ENCODE measurements around the gene TRIP12.

The TRIP12 gene

GRCh38 chr2:229952256-229952835 is 30.5 kb upstream of the TRIP12 start:
- POLR2A ChIA-PET = no interaction called here
- no peaks in the 10 kb centered on the region for H3K9me3 ChIP-seq (ENCODE audit: control extremely low read depth in 1 of 5, control insufficient read depth in 4 of 5, insufficient read depth in 2 of 5, low read depth in 1 of 5, low read length in 4 of 5)
- H3K36me3 ChIP-seq (ENCODE audit: control insufficient read depth in 4 of 4, insufficient read depth in 4 of 4, low read length in 3 of 4) = no peaks in the 10 kb centered on the region
- no peak overlapping the region for H3K4me3 ChIP-seq (ENCODE audit: control insufficient read depth in 1 of 7, extremely low read depth in 1 of 7, insufficient read depth in 4 of 7, low read depth in 2 of 7, low read length in 6 of 7)
- CTCF ChIA-PET = no interaction called here
- no peaks in the 10 kb centered on the region for H3K27me3 ChIP-seq (replicated peaks in 2 of 5; ENCODE audit: control insufficient read depth in 4 of 5, insufficient read depth in 5 of 5, low read length in 4 of 5)
- no peak for DNase-seq
- H3K27ac ChIP-seq (ENCODE audit: insufficient read depth in 1 of 2, low read depth in 1 of 2, low read length in 2 of 2, poor library complexity in 1 of 2, severe bottlenecking in 2 of 2) = no peak overlapping the region
- WGBS (ENCODE audit: insufficient coverage) = 95% methylated on average over 6 of the region's 6 CpGs
- no peaks in the 10 kb centered on the region for H3K4me1 ChIP-seq (ENCODE audit: control extremely low read depth in 1 of 4, control insufficient read depth in 4 of 4, insufficient read depth in 4 of 4, low read length in 3 of 4)

GRCh38 chr2:229947544-229947943 is 25.7 kb upstream of the TRIP12 start:
- Histone ChIP-seq H3K9me3 (ENCODE audit: control extremely low read depth in 1 of 5, control insufficient read depth in 4 of 5, insufficient read depth in 2 of 5, low read depth in 1 of 5, low read length in 4 of 5) (no peaks in the 10 kb centered on the region), H3K27me3 (replicated peaks in 2 of 5; ENCODE audit: control insufficient read depth in 4 of 5, insufficient read depth in 5 of 5, low read length in 4 of 5) (no peaks in the 10 kb centered on the region), H3K36me3 (ENCODE audit: control insufficient read depth in 4 of 4, insufficient read depth in 4 of 4, low read length in 3 of 4) (no peaks in the 10 kb centered on the region), H3K4me3 (ENCODE audit: control insufficient read depth in 1 of 7, extremely low read depth in 1 of 7, insufficient read depth in 4 of 7, low read depth in 2 of 7, low read length in 6 of 7) (no peak overlapping the region), H3K4me1 (ENCODE audit: control extremely low read depth in 1 of 4, control insufficient read depth in 4 of 4, insufficient read depth in 4 of 4, low read length in 3 of 4) (peaks cover 3 to 11% (median 5%) of the 10 kb centered on the region in 4 experiments), H3K27ac (ENCODE audit: insufficient read depth in 1 of 2, low read depth in 1 of 2, low read length in 2 of 2, poor library complexity in 1 of 2, severe bottlenecking in 2 of 2) (no peak overlapping the region)
- POLR2A ChIA-PET = interaction anchor here (0.6 kb wide), 1 partner anchor 145 kb away, joined by 7 read pairs; no protein-coding TSS in a partner anchor
- CTCF ChIA-PET = interaction anchor here (0.6 kb wide), 2 partner anchors 959 to 1424 kb away, joined by 3 read pairs; no protein-coding TSS in a partner anchor
- DNase-seq = no peak
- 100% methylated on average over 1 of the region's 1 CpG for WGBS (ENCODE audit: insufficient coverage)

DNA sequence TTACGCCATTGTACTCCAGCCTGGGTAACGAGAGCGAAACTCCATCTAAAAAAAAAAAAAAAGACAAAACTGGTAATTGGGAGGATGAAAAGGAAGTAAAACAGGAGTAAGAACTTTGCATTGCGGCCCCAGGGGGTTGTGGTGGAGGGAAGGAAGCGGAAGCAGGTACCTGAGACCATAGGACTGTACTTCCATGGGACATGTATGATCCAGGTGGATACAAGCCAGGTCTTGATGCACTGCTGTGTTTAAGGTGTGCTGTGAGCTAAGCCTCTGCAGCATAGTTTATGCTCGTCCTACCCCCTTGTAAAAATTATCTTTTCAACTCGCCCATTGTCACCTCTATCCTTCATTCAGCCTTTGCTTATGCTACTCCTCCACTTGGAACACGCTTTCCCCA is 24.2 kb upstream of the TRIP12 start:
- Histone ChIP-seq H3K27me3 (replicated peaks in 2 of 5; ENCODE audit: control insufficient read depth in 4 of 5, insufficient read depth in 5 of 5, low read length in 4 of 5) (no peaks in the 10 kb centered on the region), H3K27ac (ENCODE audit: insufficient read depth in 1 of 2, low read depth in 1 of 2, low read length in 2 of 2, poor library complexity in 1 of 2, severe bottlenecking in 2 of 2) (no peak overlapping the region), H3K4me1 (ENCODE audit: control extremely low read depth in 1 of 4, control insufficient read depth in 4 of 4, insufficient read depth in 4 of 4, low read length in 3 of 4) (peaks cover 3 to 11% (median 5%) of the 10 kb centered on the region in 4 experiments), H3K9me3 (ENCODE audit: control extremely low read depth in 1 of 5, control insufficient read depth in 4 of 5, insufficient read depth in 2 of 5, low read depth in 1 of 5, low read length in 4 of 5) (no peaks in the 10 kb centered on the region), H3K36me3 (ENCODE audit: control insufficient read depth in 4 of 4, insufficient read depth in 4 of 4, low read length in 3 of 4) (no peaks in the 10 kb centered on the region), H3K4me3 (ENCODE audit: control insufficient read depth in 1 of 7, extremely low read depth in 1 of 7, insufficient read depth in 4 of 7, low read depth in 2 of 7, low read length in 6 of 7) (no peak overlapping the region)
- 89% methylated on average over 6 of the region's 8 CpGs for WGBS (ENCODE audit: insufficient coverage)
- no peak for DNase-seq
- CTCF ChIA-PET = no interaction called here
- POLR2A ChIA-PET = no interaction called here

GRCh38 chr2:229943770-229944449 is 22.1 kb upstream of the TRIP12 start:
- Histone ChIP-seq H3K27ac (ENCODE audit: insufficient read depth in 1 of 2, low read depth in 1 of 2, low read length in 2 of 2, poor library complexity in 1 of 2, severe bottlenecking in 2 of 2) (no peak overlapping the region), H3K4me3 (ENCODE audit: control insufficient read depth in 1 of 7, extremely low read depth in 1 of 7, insufficient read depth in 4 of 7, low read depth in 2 of 7, low read length in 6 of 7) (no peak overlapping the region), H3K9me3 (ENCODE audit: control extremely low read depth in 1 of 5, control insufficient read depth in 4 of 5, insufficient read depth in 2 of 5, low read depth in 1 of 5, low read length in 4 of 5) (no peaks in the 10 kb centered on the region), H3K27me3 (replicated peaks in 2 of 5; ENCODE audit: control insufficient read depth in 4 of 5, insufficient read depth in 5 of 5, low read length in 4 of 5) (no peaks in the 10 kb centered on the region), H3K4me1 (ENCODE audit: control extremely low read depth in 1 of 4, control insufficient read depth in 4 of 4, insufficient read depth in 4 of 4, low read length in 3 of 4) (peaks cover 3 to 11% (median 5%) of the 10 kb centered on the region in 4 experiments), H3K36me3 (ENCODE audit: control insufficient read depth in 4 of 4, insufficient read depth in 4 of 4, low read length in 3 of 4) (no peaks in the 10 kb centered on the region)
- peak; percentile 4 to 48 (median 28) for DNase-seq
- POLR2A ChIA-PET = no interaction called here
- 0% methylated on average over 2 of the region's 5 CpGs for WGBS (ENCODE audit: insufficient coverage)
- CTCF ChIA-PET = no interaction called here

DNA sequence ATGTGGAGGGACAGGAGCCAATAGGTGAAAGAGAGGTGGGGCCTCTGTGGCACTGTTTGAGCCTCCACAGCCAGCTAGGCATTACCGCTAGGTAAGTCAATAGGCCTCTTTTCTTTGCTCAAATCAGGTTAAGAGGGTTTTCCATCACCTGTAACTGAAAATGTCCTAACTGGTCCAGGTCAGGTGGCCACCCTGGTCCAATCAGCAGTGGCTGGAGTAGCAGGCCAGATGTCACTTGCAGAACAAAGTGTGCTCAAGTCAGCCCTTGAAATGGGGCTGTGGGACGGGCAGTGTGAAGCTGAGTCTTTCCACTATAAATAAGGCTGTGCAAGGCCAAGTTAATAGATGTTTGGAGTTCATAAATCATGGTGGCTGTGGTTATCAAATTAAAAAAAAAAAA is 21.4 kb upstream of the TRIP12 start:
- 100% methylated on average over 1 of the region's 2 CpGs for WGBS (ENCODE audit: insufficient coverage)
- Histone ChIP-seq H3K36me3 (ENCODE audit: control insufficient read depth in 4 of 4, insufficient read depth in 4 of 4, low read length in 3 of 4) (no peaks in the 10 kb centered on the region), H3K4me1 (ENCODE audit: control extremely low read depth in 1 of 4, control insufficient read depth in 4 of 4, insufficient read depth in 4 of 4, low read length in 3 of 4) (peaks cover 3 to 11% (median 5%) of the 10 kb centered on the region in 4 experiments), H3K4me3 (ENCODE audit: control insufficient read depth in 1 of 7, extremely low read depth in 1 of 7, insufficient read depth in 4 of 7, low read depth in 2 of 7, low read length in 6 of 7) (no peak overlapping the region), H3K9me3 (ENCODE audit: control extremely low read depth in 1 of 5, control insufficient read depth in 4 of 5, insufficient read depth in 2 of 5, low read depth in 1 of 5, low read length in 4 of 5) (no peaks in the 10 kb centered on the region), H3K27ac (ENCODE audit: insufficient read depth in 1 of 2, low read depth in 1 of 2, low read length in 2 of 2, poor library complexity in 1 of 2, severe bottlenecking in 2 of 2) (no peak overlapping the region), H3K27me3 (replicated peaks in 2 of 5; ENCODE audit: control insufficient read depth in 4 of 5, insufficient read depth in 5 of 5, low read length in 4 of 5) (no peaks in the 10 kb centered on the region)
- DNase-seq = peak in 2 of 3 donors; percentile 30 to 42
- CTCF ChIA-PET = no interaction called here
- POLR2A ChIA-PET = no interaction called here

GRCh38 chr2:229942671-229943070 is 20.9 kb upstream of the TRIP12 start:
- POLR2A ChIA-PET = no interaction called here
- CTCF ChIA-PET = no interaction called here
- no peaks in the 10 kb centered on the region for H3K36me3 ChIP-seq (ENCODE audit: control insufficient read depth in 4 of 4, insufficient read depth in 4 of 4, low read length in 3 of 4)
- no peaks in the 10 kb centered on the region for H3K27me3 ChIP-seq (replicated peaks in 2 of 5; ENCODE audit: control insufficient read depth in 4 of 5, insufficient read depth in 5 of 5, low read length in 4 of 5)
- DNase-seq = no peak
- no peak overlapping the region for H3K27ac ChIP-seq (ENCODE audit: insufficient read depth in 1 of 2, low read depth in 1 of 2, low read length in 2 of 2, poor library complexity in 1 of 2, severe bottlenecking in 2 of 2)
- H3K9me3 ChIP-seq (ENCODE audit: control extremely low read depth in 1 of 5, control insufficient read depth in 4 of 5, insufficient read depth in 2 of 5, low read depth in 1 of 5, low read length in 4 of 5) = no peaks in the 10 kb centered on the region
- 100% methylated on average over 7 of the region's 8 CpGs for WGBS (ENCODE audit: insufficient coverage)
- H3K4me1 ChIP-seq (ENCODE audit: control extremely low read depth in 1 of 4, control insufficient read depth in 4 of 4, insufficient read depth in 4 of 4, low read length in 3 of 4) = peaks cover 3 to 11% (median 5%) of the 10 kb centered on the region in 4 experiments
- H3K4me3 ChIP-seq (ENCODE audit: control insufficient read depth in 1 of 7, extremely low read depth in 1 of 7, insufficient read depth in 4 of 7, low read depth in 2 of 7, low read length in 6 of 7) = no peak overlapping the region

DNA sequence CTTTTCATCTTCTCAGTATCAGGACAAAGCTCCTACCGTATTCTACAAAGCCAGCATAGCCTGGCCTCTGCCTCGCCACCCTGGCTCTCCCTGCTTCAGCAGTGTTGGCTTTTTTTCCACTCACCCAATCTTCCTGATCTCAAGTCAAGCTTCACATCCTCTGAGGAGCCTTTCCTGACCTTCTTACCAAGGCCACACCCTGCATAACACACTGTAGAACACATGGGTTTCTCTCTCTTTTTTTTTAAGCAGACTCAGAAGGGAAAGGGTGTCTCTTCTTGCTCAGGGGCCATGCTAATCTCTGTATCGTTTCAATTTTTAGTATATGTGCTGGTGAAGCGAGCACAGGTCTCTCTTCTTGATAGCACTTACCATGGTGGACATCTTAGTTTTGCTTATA is 15.7 kb upstream of the TRIP12 start:
- H3K27me3 ChIP-seq (replicated peaks in 2 of 5; ENCODE audit: control insufficient read depth in 4 of 5, insufficient read depth in 5 of 5, low read length in 4 of 5) = no peaks in the 10 kb centered on the region
- WGBS (ENCODE audit: insufficient coverage) = 100% methylated on average over 3 of the region's 4 CpGs
- CTCF ChIA-PET = interaction anchor here (0.6 kb wide), 1 partner anchor 16 kb away, joined by 3 read pairs; no protein-coding TSS in a partner anchor
- H3K27ac ChIP-seq (ENCODE audit: insufficient read depth in 1 of 2, low read depth in 1 of 2, low read length in 2 of 2, poor library complexity in 1 of 2, severe bottlenecking in 2 of 2) = no peak overlapping the region
- no peaks in the 10 kb centered on the region for H3K9me3 ChIP-seq (ENCODE audit: control extremely low read depth in 1 of 5, control insufficient read depth in 4 of 5, insufficient read depth in 2 of 5, low read depth in 1 of 5, low read length in 4 of 5)
- H3K36me3 ChIP-seq (ENCODE audit: control insufficient read depth in 4 of 4, insufficient read depth in 4 of 4, low read length in 3 of 4) = peaks cover 0 to 8% (median 1%) of the 10 kb centered on the region in 4 experiments
- H3K4me3 ChIP-seq (ENCODE audit: control insufficient read depth in 1 of 7, extremely low read depth in 1 of 7, insufficient read depth in 4 of 7, low read depth in 2 of 7, low read length in 6 of 7) = no peak overlapping the region
- POLR2A ChIA-PET = no interaction called here
- DNase-seq = no peak
- H3K4me1 ChIP-seq (ENCODE audit: control extremely low read depth in 1 of 4, control insufficient read depth in 4 of 4, insufficient read depth in 4 of 4, low read length in 3 of 4) = no peaks in the 10 kb centered on the region

All from common myeloid progenitor, CD34-positive (primary cell).